Measurements from ENCODE around the gene SEPHS1. TPM values are rescaled to one million over a fixed set of nuclear protein-coding genes. Genes with fewer than 3 reads are reported as not detected.

The SEPHS1 gene
- total and polyA plus RNA-seq, 2 of the 8 experiments (the other 6 are each of a cell fraction or from before 2014, with no cell fraction given), result 270 to 683 TPM

DNA sequence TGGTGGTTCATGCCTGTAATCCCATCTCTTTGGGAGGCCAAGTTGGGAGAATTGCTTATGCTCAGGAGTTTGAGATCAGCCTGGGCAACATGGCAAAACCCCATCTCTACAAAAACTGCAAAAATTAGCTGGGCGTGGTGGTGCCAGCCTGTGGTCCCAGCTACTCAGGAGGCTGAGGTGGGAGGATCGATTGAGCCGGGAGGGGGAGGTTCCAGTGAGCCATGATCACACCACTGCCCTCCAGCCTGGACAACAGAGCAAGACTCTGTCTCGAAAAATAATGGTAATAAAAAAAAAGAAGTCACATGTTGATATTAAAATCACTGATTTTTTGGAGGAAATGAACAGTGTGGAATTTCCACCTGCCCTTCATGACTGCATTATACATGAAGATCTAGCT is 64.0 kb downstream of the SEPHS1 start (continued):
- TF ChIP-seq, protein P1, sequence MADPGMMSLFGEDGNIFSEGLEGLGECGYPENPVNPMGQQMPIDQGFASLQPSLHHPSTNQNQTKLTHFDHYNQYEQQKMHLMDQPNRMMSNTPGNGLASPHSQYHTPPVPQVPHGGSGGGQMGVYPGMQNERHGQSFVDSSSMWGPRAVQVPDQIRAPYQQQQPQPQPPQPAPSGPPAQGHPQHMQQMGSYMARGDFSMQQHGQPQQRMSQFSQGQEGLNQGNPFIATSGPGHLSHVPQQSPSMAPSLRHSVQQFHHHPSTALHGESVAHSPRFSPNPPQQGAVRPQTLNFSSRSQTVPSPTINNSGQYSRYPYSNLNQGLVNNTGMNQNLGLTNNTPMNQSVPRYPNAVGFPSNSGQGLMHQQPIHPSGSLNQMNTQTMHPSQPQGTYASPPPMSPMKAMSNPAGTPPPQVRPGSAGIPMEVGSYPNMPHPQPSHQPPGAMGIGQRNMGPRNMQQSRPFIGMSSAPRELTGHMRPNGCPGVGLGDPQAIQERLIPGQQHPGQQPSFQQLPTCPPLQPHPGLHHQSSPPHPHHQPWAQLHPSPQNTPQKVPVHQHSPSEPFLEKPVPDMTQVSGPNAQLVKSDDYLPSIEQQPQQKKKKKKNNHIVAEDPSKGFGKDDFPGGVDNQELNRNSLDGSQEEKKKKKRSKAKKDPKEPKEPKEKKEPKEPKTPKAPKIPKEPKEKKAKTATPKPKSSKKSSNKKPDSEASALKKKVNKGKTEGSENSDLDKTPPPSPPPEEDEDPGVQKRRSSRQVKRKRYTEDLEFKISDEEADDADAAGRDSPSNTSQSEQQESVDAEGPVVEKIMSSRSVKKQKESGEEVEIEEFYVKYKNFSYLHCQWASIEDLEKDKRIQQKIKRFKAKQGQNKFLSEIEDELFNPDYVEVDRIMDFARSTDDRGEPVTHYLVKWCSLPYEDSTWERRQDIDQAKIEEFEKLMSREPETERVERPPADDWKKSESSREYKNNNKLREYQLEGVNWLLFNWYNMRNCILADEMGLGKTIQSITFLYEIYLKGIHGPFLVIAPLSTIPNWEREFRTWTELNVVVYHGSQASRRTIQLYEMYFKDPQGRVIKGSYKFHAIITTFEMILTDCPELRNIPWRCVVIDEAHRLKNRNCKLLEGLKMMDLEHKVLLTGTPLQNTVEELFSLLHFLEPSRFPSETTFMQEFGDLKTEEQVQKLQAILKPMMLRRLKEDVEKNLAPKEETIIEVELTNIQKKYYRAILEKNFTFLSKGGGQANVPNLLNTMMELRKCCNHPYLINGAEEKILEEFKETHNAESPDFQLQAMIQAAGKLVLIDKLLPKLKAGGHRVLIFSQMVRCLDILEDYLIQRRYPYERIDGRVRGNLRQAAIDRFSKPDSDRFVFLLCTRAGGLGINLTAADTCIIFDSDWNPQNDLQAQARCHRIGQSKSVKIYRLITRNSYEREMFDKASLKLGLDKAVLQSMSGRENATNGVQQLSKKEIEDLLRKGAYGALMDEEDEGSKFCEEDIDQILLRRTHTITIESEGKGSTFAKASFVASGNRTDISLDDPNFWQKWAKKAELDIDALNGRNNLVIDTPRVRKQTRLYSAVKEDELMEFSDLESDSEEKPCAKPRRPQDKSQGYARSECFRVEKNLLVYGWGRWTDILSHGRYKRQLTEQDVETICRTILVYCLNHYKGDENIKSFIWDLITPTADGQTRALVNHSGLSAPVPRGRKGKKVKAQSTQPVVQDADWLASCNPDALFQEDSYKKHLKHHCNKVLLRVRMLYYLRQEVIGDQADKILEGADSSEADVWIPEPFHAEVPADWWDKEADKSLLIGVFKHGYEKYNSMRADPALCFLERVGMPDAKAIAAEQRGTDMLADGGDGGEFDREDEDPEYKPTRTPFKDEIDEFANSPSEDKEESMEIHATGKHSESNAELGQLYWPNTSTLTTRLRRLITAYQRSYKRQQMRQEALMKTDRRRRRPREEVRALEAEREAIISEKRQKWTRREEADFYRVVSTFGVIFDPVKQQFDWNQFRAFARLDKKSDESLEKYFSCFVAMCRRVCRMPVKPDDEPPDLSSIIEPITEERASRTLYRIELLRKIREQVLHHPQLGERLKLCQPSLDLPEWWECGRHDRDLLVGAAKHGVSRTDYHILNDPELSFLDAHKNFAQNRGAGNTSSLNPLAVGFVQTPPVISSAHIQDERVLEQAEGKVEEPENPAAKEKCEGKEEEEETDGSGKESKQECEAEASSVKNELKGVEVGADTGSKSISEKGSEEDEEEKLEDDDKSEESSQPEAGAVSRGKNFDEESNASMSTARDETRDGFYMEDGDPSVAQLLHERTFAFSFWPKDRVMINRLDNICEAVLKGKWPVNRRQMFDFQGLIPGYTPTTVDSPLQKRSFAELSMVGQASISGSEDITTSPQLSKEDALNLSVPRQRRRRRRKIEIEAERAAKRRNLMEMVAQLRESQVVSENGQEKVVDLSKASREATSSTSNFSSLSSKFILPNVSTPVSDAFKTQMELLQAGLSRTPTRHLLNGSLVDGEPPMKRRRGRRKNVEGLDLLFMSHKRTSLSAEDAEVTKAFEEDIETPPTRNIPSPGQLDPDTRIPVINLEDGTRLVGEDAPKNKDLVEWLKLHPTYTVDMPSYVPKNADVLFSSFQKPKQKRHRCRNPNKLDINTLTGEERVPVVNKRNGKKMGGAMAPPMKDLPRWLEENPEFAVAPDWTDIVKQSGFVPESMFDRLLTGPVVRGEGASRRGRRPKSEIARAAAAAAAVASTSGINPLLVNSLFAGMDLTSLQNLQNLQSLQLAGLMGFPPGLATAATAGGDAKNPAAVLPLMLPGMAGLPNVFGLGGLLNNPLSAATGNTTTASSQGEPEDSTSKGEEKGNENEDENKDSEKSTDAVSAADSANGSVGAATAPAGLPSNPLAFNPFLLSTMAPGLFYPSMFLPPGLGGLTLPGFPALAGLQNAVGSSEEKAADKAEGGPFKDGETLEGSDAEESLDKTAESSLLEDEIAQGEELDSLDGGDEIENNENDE (IDR thresholded peaks at IDR 0.05; ENCODE audit: insufficient replicate concordance, low read length), result no peak
- no peak for TF ChIP-seq SIN3A (conservative IDR thresholded peaks at IDR 0.05 in 1 of 2, IDR thresholded peaks at IDR 0.05 in 1 of 2; ENCODE audit: low read depth in 1 of 2, low read length in 2 of 2)

All from H1 (cell line).